Sigmoid colon (tissue), 3 donors: ENCODE results near the gene VPS4A.

ENCODE experiments used
- CTCF ChIP-seq, 4 experiments: fragments of 450-650 bp in 3 of 4; fragments of 200-600 bp in 1 of 4; IDR thresholded peaks; one replicate each; pipeline ENCODE4 v1.5.1; 2016 to 2019; ENCODE audit warnings: antibody characterized with exemption in 4 of 4, mild to moderate bottlenecking in 3 of 4, moderate library complexity in 2 of 4
- POLR2A ChIP-seq, 2 donors: fragments of 450-650 bp; IDR thresholded peaks; one replicate each; pipeline ENCODE4 v1.6.1; 2016; ENCODE audit warnings: antibody characterized with exemption in 2 of 2, mild to moderate bottlenecking in 2 of 2, moderate library complexity in 2 of 2

GRCh38 chr16:69267633-69268032, 43.5 kb upstream of the VPS4A start:
- TF ChIP-seq CTCF (IDR thresholded peaks at IDR 0.05) (no peak), POLR2A (IDR thresholded peaks at IDR 0.05) (no peak)
